ENCODE data around the gene S100A6. TPM values are rescaled to one million over a fixed set of nuclear protein-coding genes. Genes with fewer than 3 reads are reported as not detected.
A peak's percentile ranks its signal among the peaks of the same experiment; 100 is the strongest.

Gene S100A6
- total RNA-seq, 1 donor from 2014 or later = 1,381 TPM

DNA sequence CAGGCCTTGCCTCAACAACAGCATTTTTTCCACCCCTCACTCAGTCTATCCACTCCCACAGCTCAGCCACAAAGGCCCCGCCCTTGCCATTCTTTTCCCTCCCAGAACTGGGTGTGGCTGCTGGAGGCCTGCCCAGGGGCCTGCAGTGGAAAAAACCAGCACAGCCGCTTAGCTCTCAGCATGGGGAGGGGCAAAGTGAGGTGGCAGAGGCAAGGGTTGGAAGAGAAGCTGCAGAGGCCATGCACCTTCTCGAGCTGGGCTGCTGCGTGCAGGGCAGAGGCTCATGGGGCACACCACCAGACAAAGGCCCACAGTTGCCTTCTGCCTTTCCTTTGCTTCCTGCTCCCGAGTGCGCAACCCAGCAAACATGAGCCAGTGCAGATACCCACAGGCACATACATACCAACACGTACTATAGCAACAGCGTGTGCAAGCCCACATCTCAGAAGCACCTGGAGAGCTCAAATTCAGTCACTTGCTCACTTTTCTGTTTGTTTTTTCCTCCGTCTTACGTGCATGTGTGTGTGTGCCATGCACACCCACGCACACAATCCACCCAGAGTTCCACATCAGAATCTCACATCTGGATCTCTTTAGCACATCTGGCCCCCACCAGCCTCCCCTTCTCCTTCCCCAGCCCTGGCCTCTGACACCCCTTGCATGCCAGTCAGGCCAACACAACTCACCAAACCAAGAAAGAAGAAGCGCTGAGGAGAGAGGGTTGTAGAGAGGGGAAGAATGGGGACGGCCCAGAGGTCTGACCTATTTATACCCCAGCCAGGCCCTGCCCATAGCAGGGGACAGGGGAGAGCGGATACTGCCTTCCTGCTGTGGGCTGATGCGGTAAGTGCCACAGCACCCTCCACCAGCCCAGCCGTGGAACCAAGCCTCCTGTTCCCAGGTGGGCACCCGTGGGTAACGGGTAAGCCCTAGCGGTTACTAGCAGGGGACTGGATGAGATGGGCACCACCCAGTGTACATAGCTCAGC, 9.6 kb upstream of the S100A6 start, which contains the start of gene S100A4:
Gene S100A4 (minus strand): TSS at position 740 of the 989 bp plus-strand sequence. CDS start 1,012 bp downstream, outside the sequence.
- peak; percentile 97 for DNase-seq (ENCODE audit: low spot score)

DNA sequence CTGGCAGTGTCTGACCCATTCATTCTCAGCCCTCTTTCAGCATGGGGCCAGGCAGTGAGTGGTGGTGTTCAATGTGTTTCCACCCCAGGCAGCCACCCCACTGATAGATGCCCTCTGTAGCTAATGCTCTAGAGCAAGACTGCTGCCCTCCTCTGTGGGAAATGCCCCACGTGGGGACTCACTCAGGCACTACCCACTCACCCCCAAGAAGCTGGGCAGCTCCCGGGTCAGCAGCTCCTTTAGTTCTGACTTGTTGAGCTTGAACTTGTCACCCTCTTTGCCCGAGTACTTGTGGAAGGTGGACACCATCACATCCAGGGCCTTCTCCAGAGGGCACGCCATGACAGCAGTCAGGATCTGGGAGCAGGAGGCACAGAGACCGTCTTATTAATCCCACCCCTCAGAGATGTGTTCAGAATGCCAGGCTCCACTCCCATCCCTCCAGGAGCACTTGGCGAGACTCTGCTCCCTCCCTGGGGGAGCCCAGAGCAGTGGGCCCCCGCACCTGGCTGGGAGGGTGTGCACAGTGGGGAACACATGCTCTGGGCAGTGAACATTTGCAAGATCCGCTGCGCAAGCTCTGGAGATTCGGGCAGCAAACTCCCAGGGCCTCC, 8.8 kb upstream of the S100A6 start:
- DNase-seq (ENCODE audit: low spot score) = no peak

DNA sequence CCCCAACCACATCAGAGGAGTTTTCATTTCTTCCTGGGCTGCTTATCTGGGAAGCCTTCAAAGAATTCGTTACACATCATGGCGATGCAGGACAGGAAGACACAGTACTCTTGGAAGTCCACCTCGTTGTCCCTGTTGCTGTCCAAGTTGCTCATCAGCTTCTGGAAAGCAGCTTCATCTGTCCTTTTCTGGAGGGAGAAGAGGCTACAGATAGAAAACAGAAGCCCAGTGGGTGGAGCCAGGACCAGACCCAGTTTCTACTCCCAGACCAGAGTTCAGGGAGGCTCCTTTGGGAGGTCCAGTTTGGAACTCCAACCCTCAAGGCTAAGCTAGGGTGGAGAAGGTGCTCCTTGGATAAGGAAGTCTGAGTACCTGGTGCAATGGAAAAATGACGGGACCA, 7.9 kb upstream of the S100A6 start:
- DNase-seq (ENCODE audit: low spot score) = no peak

DNA sequence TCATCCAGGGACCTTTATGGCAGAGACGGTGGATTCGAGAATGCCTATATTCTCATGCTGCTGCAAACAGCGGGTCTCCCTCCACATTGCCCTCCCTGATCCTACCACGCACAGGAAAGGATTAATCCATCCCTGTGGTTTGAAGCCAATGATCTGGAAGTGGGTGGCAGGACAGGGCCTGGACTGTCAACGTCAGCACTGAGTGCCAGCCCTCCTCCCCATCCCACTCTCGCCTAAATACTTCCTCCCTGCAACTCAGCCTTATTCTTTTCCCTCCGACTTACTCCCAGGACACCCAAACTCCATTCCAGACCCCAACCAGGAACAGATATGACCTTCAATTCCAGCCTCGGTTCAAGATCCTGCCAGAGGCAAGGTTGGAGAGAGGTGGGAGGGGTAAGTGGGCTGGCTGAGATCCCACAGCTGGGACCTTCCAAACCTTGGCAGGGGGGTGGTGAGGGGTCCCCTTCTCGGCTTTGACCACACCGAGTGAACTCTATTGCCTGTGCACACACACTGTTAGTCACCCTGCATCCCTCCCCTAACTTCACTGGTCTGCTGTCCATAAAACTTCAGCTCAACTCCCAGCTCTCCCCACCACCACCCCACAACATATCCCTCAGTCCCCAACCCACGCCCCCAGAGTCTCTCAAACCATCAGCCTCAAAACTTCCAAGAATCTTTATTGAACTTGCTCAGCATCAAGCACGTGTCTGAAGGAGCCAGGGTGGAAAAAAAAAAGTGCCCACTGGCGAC, 7.3 kb upstream of the S100A6 start:
- DNase-seq (ENCODE audit: low spot score) = no peak

DNA sequence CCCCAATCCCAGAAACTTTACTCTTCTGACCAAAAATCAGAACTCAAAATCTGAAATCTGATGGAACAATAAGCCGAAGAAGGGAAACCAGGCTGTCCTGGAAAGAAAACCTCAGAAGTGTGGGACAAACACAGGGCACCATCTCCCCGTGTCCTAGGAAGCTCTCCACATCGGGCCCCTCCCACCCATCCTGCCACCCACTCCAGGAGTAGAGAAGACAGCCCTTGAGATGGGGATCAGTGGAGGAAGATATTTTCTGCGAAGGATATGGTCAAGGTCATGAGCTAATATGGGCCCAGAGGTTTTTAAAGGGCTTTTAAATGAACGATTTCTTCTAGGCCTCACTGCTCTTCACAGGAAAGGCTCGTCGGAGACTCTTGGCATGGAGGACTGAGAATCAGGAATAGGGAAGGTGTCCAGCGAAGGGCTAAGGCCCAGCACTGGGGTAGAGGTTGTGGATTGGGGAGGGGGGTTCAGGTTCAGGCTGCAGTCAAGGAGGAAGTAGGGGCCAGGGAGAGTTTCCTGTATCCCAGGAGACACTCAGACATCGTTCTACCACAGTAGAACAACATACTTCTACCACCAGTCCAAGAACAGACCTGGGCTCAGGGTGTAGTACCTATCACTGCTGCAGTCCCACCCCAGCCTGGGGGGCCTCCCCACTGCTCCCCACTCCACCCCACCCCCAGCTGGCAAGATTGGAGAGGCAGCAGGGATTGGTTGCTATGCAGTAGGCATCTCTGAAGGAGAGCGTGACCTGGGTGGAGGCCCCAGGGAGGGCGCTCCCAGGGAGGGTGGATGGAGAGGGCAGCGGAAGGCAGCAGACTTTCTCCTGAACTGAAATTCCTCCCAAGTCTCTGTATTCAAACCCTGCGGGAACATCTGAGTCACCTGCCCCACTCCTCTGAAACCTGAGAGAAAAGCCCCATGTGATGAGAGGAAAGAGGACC, 6.1 kb upstream of the S100A6 start:
- no peak for DNase-seq (ENCODE audit: low spot score)

DNA sequence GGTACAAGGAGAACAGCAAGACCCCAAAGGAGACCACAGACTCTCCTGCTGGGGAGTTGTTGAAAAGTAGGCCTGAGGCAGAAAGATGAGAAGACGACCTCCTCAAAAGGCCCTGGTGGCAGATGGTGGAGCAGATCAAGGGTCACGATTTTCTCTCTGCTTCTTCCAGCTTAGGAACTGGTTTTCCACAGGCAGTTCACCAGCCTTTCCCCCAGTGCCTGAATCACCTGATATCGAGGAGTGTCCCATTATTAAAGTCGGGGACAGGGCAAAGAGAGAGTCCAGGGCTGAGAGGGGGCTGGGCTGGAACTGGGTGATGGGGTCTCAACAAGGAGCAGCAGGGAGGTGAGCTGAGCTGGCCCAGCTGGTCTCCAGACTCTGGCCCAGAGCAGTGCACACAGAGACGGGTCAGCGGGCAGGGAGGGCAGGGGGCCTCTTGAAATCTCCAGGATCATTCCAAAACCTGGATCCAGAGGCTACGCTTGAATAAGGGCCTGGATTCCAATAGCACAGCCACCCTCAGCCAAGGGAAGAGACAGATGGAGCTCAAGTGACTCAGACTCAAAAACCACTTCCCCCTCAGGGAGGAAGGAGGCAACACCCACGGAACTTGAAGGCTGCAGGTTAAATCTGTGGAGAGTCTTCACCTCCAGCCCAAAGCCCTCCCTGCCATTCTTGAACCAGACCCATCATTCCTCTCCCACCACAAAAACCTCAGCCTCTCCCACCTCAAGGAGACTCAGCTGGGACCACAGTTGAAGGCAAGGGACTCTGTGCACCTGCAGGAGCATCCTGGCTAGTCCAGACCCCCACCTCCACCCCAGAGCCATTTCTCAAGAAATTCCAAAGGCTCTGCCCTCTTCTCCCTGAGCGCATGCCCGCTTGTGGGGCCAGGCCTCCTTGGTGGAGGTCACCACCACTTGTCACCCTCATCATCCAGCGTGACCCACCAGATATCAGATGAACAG, 4.9 kb upstream of the S100A6 start, which contains the start of gene S100A5:
Gene S100A5 (minus strand): TSS at position 541 of the 968 bp plus-strand sequence. CDS start 743 bp downstream, outside the sequence.
- DNase-seq (ENCODE audit: low spot score) = no peak

DNA sequence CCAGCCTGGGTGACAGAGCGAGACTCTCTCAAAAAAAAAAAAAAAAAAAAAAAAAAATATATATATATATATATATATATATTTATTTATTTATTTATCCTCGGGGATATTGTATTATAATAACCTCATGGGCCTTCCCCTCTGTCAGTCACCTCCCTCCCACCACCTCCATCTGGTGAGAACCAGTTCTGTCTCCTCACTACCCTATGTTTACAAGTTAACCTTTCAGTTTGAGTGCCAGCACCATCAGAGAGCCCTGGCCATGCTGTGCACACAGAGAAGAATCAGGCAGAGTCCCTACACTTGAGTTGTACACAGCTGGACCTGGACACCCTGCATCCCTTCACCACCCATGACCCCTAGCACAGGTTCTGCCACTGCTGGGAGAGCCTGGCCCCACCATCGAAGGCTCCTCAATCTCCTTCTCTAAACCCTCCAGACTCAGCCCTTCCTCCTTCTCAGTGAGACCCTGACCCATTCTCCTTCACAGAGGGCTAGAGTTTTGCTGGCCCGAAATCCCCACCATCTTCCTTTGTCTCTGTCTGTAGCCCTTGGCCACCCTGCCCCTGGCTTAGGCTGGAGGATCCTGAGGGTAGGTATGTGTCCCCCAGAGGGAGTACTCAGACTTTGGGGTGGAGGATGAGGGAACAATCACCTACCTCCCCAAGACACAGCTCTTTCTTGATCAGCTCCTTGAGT, 3.8 kb upstream of the S100A6 start:
- no peak for DNase-seq (ENCODE audit: low spot score)

DNA sequence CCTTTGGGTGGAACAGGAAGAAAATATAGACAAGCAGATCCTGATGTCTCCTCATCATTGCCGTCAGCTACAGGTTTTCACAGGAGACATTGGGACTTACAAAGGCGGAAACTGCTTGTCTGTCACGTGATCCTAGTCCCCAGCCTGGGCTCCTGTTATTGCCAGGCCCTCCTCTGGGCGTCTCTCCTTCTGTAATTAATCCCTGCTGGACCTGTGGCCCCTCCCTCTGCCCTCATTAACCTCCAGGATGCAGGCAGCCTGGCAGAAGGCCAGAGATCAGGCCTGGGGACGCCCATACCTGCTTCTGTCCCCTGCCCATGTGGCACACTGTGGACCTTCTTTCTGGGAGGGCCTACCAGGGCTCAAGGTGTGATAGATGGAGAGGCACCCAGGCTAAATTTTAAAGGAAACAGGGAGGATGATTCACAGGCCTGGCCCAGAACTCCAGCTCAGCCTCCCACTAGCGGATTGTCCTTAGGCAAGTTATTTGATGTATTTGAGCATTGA, 2.6 kb upstream of the S100A6 start:
- DNase-seq (ENCODE audit: low spot score) = no peak

DNA sequence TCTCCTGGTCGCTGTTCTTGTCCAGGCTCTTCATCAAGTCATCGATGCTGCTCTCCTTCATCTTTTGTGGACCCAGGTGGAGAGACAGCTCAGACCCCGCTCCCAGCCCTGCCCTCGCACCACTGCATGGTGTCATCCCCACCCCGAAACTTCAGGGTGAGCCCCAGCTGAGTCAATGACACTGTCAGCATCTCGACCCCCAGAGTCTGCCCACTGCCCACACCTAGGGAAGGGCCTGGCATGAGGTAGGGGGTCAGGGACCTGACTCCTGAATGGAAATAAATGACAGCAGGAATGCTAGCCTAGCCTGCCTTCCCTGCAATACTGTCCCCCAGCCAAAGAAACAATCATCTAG, 1.6 kb upstream of the S100A6 start:
- DNase-seq (ENCODE audit: low spot score) = no peak

DNA sequence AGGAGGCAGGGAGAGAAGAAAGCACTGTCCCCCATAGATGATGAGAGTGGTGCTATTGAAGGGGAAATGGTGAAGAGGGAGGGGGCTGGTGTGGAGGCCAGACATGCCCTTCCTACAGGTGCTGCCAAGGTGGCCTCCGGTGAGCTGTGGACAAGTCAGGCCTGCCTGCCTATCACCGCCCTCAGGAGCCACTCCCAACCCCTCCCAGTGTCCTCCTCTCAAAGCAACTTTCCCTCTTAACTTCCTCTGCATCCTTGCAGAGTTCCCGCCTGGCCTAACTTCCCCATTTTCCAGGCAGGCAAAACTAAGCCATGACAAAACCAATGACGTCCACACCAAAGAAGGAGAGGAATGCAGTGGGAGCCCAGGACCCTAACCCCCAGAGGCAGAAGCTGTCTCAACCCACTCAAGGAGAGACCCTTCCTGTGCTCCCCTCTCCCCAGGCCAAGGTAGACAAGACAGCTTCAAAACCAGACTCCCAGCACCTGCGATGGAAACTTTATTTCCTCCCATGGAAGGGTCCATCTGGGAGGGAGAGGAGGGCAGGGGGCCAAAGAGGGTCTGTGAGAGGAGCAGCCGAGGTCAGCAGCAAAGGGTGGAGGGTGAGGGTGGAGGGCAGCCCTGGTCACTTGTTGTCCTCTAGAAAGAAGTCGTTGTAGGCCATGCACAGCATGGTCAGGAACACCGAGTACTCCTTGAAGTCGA, 1.0 kb upstream of the S100A6 start:
- peak; percentile 77 for DNase-seq (ENCODE audit: low spot score)

DNA sequence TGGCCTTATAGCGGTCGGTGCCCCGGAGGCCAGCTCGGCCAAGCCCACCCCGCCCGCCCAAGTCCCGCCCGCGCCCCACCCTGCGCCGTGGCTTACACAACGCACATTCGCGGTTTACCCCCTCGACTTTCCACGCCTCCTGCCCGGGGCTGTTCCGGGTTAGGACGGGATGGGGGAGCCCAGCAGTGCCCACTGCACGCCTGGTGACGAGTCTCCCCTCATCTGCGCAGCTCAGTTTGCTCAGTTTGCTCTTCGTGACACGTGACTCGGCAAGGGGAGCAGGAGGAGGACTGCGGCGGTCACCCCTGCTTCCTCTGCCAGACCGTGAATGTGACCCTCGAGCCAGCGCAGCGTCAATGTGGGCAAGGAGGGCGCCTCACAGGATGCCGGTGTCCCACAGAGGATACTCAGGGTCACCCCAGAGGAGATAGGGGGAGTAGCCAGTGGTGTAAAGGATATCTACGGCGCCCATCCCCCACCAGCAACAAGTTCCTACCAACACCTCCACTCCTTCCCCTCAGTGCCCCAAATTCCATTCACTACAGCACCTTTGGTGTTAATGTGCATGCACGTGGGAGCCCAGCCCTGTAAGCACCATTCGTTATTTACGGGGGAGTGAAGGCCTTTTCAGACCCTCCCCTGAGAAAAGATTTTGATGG, 350 bp upstream of the S100A6 start:
- DNase-seq (ENCODE audit: low spot score) = peak; percentile 96

DNA sequence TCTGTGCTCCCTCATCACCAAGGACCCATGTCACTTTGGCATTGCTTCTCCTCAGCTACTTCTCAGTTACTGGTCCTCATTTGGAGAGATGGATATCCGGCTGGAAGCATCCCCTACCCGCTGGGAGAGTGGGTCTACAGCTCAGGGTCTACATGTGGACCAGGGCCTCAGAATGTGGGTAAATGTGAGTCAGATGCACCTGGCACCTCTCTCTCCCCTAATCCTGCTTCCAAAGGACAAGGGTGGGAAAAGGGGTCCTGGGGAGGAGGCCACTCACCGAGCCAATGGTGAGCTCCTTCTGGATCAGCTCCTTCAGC, 908 bp downstream of the S100A6 start:
- no peak for DNase-seq (ENCODE audit: low spot score)

DNA sequence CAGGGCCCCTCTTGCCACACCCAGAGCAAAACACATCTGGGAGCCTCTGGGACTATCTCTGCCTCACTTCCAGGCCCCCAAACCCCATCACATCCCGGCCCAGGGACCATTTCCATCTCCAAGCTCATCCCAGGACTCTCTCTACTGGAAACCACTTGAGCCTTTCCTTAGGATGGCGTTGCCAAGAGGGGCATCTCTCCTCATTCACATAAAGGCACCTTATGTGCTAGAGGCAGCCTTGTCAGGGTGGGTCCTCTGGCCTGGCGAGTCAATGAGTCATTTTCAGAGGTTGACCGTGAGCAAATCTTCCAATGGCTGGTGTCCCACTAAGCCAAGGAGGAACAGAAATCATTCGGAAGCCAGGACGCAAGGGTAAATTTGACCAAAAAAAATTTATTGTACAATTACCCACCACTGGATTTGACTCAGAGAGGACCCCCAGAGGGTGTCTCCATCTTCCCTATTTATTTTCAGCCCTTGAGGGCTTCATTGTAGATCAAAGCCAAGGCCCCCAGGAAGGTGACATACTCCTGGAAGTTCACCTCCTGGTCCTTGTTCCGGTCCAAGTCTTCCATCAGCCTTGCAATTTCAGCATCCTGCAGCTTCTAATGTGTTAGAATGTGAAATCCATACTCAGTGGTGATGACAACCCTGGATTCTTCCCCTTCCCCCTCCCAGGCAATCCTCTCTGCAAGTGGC, 1.4 kb downstream of the S100A6 start:
- no peak for DNase-seq (ENCODE audit: low spot score)

DNA sequence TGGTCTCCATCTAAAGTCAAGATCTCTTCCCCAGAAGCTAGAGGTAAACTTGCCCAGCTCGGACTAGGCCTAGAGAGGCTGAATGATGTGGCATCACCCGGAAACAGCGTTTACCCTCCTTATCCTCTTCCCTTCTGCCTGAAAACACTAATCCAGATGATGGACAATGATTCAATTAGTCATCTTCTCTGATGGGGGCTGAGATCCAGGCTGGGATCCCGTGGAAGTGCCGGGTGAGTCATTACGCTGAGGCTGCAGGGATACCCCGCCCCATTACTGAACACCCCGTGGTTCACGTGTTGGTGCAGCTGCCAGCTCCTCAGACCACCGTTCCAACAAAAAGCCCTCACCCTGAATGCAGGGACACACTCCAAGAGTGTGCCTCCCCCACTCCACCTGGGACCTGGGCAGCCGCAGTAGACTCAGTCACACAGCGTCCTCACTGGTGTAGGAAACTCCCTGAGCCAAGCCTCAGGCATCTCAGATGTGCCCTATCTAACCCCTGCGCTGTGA, 2.0 kb downstream of the S100A6 start:
- DNase-seq (ENCODE audit: low spot score) = no peak

DNA sequence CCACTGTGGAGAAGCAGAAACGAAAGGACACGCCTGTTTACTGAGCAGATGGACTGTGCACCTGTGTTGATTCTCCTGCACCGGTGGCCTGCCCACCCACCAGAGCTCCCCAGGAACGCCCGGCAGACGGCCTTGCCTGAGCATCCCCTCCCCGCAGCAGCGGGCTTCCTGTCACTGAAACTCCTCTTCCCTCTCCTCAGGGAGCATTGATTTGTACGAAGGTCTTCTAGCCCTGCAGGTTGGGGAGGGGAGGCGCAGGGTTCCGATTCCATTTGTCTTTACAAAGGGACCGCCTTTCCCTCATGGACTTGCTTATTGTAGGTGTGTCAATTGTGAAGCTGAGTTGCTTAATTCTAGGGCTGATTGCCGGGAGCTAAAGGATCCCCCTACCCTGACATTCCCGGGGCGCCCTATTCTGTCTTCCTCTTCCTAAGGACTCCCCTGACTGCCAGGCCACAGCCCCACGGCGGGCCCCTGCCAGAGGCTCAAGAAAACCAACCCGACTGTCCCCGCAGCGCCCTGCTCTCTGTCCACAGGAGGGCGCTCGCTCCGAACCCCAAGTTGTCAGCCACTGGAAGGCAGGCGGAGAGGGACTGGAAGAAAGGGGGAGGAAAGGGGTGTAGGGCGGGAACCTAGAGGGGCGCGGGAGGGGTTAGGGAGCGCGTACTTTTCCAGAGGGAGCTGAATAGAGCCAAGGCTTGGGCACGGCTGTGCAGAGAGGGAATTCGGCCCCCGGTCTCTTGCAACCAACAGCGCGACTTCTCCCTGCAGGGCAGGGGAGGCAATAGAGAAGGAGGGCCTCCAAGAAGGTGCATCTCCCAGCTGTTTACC, 2.8 kb downstream of the S100A6 start:
- DNase-seq (ENCODE audit: low spot score) = peak; percentile 93

DNA sequence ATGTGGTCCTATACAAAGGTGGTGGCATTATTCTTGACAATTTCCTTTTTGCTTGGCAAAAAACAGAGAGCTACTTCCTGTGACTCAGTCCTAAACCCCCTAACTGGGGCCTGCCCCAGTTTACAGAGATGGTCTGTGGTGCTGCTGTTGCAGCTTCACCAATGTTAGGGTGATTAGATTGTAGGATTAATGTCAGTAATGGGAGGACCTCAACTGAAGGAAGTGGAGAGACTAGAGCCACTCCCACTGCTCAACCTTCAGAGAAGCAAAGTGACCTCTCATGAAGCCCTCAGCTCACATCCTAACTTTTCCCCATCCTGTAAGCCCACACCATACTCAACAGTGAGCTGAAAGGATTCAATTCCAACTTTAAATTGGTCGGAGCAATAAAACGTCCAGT, 3.6 kb downstream of the S100A6 start:
- DNase-seq (ENCODE audit: low spot score) = no peak
